HepG2 (cell line): ENCODE data around the gene CCDC57. TPM values are rescaled to one million over a fixed set of nuclear protein-coding genes. Genes with fewer than 3 reads are reported as not detected.

Experiments
- ATAC-seq: fragments of 200-7000 bp; cut with Tn5 transposase; 3 replicates; pipeline ENCODE4 v1.9.1; 2020; ENCODE audit warnings: mild to moderate bottlenecking, moderate library complexity
- BruUV-seq: library from RNA; stranded (reverse); fragments of 400-500 nt; replicated peaks from 2 replicates; lab custom pipeline; 2021; lab: Mats Ljungman, UMichigan
- CTCF ChIA-PET: fragments of 300-600 bp; formaldehyde crosslinking; extraction: SDS; loops from one replicate; lab custom pipeline; 2021; ENCODE audit warnings: low total read pairs, inconsistent platforms, low intra/inter-chr PET ratio; lab: Yijun Ruan, JAX
- POLR2A ChIA-PET: fragments of 350-600 bp; sonication (Branson Sonifier 250); formaldehyde crosslinking; loops from one replicate; lab custom pipeline; 2020; ENCODE audit warnings: antibody characterized with exemption, inconsistent platforms; lab: Yijun Ruan, JAX
- DNase-seq: peaks from one replicate; pipeline ENCODE4 v3.0.0-alpha.2; 2015; ENCODE audit warnings: low spot score
- FAIRE-seq: peaks from 3 replicates; lab custom pipeline; 2011; peaks lifted over from hg19 to GRCh38; lab: Jason Lieb, UNC
- H2AFZ ChIP-seq: one replicate; pipeline ENCODE4 v1.6.1; 2011; ENCODE audit warnings: low read length, inconsistent platforms
- H3K27ac ChIP-seq: fragments of 300-600 bp; 3 replicates; pipeline ENCODE4 v1.8.0; 2011; ENCODE audit warnings: mixed run types, mild to moderate bottlenecking, mixed read lengths, low read length, inconsistent platforms; ENCODE audit not compliant: insufficient read depth; ENCODE audit errors: extremely low read length
- H3K27me3 ChIP-seq, 2 experiments: fragments of 200-600 bp in 1 of 2; 2 replicates in 1 of 2; 3 replicates in 1 of 2; pipeline versions ENCODE4 v1.6.0 to v1.8.0; 2011; ENCODE audit warnings: low read length in 2 of 2, mild to moderate bottlenecking in 2 of 2, moderate library complexity in 2 of 2, inconsistent platforms in 1 of 2; ENCODE audit not compliant: insufficient read depth in 2 of 2, control insufficient read depth in 1 of 2
- H3K36me3 ChIP-seq, 2 experiments: fragments of 200-600 bp in 1 of 2; replicated peaks in 1 of 2; 2 replicates in 1 of 2; 3 replicates in 1 of 2; pipeline versions ENCODE4 v1.5.1 to v1.8.0; 2011; ENCODE audit warnings: low read length in 2 of 2, inconsistent platforms in 1 of 2; ENCODE audit not compliant: insufficient read depth in 2 of 2, control insufficient read depth in 1 of 2
- H3K4me1 ChIP-seq: 2 replicates; pipeline ENCODE4 v1.5.1; 2012; ENCODE audit warnings: low read length, inconsistent platforms; ENCODE audit not compliant: insufficient read depth
- H3K4me2 ChIP-seq: 2 replicates; pipeline ENCODE4 v1.6.0; 2011; ENCODE audit warnings: low read depth, low read length, inconsistent platforms
- H3K4me3 ChIP-seq, 3 experiments: fragments of 200-600 bp in 1 of 3; sonication (generic), shearing (Covaris generic) in 1 of 3; replicated peaks in 1 of 3; 2 replicates each; pipeline ENCODE4 v1.5.1; 2011 to 2016; ENCODE audit warnings: low read length in 3 of 3, inconsistent platforms in 2 of 3, low read depth in 2 of 3, mild to moderate bottlenecking in 2 of 3, control low read depth in 1 of 3, mixed read lengths in 1 of 3; ENCODE audit not compliant: insufficient read depth in 1 of 3
- H3K79me2 ChIP-seq: one replicate; pipeline ENCODE4 v1.6.1; 2011; ENCODE audit warnings: low read length, inconsistent platforms; ENCODE audit not compliant: insufficient read depth
- H3K9ac ChIP-seq: 2 replicates; pipeline ENCODE4 v1.6.0; 2011; ENCODE audit warnings: mild to moderate bottlenecking, low read depth, low read length, inconsistent platforms; ENCODE audit not compliant: insufficient read depth
- H3K9me3 ChIP-seq: 2 replicates; pipeline ENCODE4 v1.5.1; 2012; ENCODE audit warnings: mild to moderate bottlenecking, low read length
- H4K20me1 ChIP-seq: 2 replicates; pipeline ENCODE4 v1.6.0; 2011; ENCODE audit warnings: inconsistent platforms, mild to moderate bottlenecking, low read length, moderate library complexity; ENCODE audit not compliant: insufficient read depth
- AGO2 ChIP-seq: fragments of 200-400 bp; formaldehyde crosslinking; optimal IDR thresholded peaks from 2 replicates; pipeline ENCODE3; 2017; ENCODE audit warnings: mild to moderate bottlenecking, low read depth, low read length, moderate library complexity
- AKAP8 ChIP-seq: sonication (generic); formaldehyde crosslinking; IDR thresholded peaks from 2 replicates; pipeline ENCODE4 v1.5.1; 2020; ENCODE audit warnings: mild to moderate bottlenecking, missing genetic modification reagents
- CTCF ChIP-seq: sonication (generic); formaldehyde crosslinking; IDR thresholded peaks from 2 replicates; pipeline ENCODE4 v1.5.0; 2020; ENCODE audit warnings: mild to moderate bottlenecking, missing genetic modification reagents, moderate library complexity
- DNMT1 ChIP-seq: sonication (generic); formaldehyde crosslinking; IDR thresholded peaks from 2 replicates; pipeline ENCODE4 v1.5.1; 2020; ENCODE audit warnings: mild to moderate bottlenecking, missing genetic modification reagents
- HNRNPLL ChIP-seq: fragments of 200-400 bp; formaldehyde crosslinking; IDR thresholded peaks from 2 replicates; pipeline ENCODE4 v1.6.1; 2017; ENCODE audit warnings: mild to moderate bottlenecking, low read depth, low read length; ENCODE audit not compliant: poor library complexity, severe bottlenecking
- KDM3A ChIP-seq: IDR thresholded peaks from 2 replicates; pipeline ENCODE4 v1.6.1; 2018; ENCODE audit warnings: low read depth, missing compliant biosample characterization
- MAF1 ChIP-seq: sonication (generic); formaldehyde crosslinking; IDR thresholded peaks from 2 replicates; pipeline ENCODE4 v1.5.0; 2020; ENCODE audit warnings: missing genetic modification reagents, borderline replicate concordance
- MATR3 ChIP-seq: sonication (generic); formaldehyde crosslinking; IDR thresholded peaks from 2 replicates; pipeline ENCODE4 v1.4.0; 2020; ENCODE audit warnings: missing genetic modification reagents
- MAZ ChIP-seq, 2 experiments: sonication (generic) in 1 of 2; formaldehyde crosslinking in 1 of 2; IDR thresholded peaks; 2 replicates each; pipeline versions ENCODE4 v1.5.0 to v1.6.1; 2012 to 2020; ENCODE audit warnings: low read depth in 2 of 2, mild to moderate bottlenecking in 2 of 2, borderline replicate concordance in 1 of 2, improper control_type of control experiment in 1 of 2, low read length in 1 of 2, missing genetic modification reagents in 1 of 2, moderate library complexity in 1 of 2
- MED13 ChIP-seq: sonication (generic); formaldehyde crosslinking; IDR thresholded peaks from 2 replicates; pipeline ENCODE4 v1.5.0; 2020; ENCODE audit warnings: missing genetic modification reagents
- NONO ChIP-seq, 2 experiments: fragments of 450-650 bp in 1 of 2; sonication (generic) in 1 of 2; formaldehyde crosslinking in 1 of 2; IDR thresholded peaks in 1 of 2; conservative IDR thresholded peaks in 1 of 2; 2 replicates each; pipeline versions ENCODE4 v1.6.1 to v1.8.0; 2017 to 2022; ENCODE audit warnings: mild to moderate bottlenecking in 1 of 2, missing genetic modification reagents in 1 of 2, moderate library complexity in 1 of 2
- PCBP1 ChIP-seq: fragments of 200-400 bp; formaldehyde crosslinking; IDR thresholded peaks from 2 replicates; pipeline ENCODE4 v1.6.1; 2017; ENCODE audit warnings: mild to moderate bottlenecking, low read depth, low read length, borderline replicate concordance
- POLR2G ChIP-seq: fragments of 200-400 bp; formaldehyde crosslinking; IDR thresholded peaks from 2 replicates; pipeline ENCODE4 v1.6.1; 2018; ENCODE audit warnings: mild to moderate bottlenecking, low read depth, low read length, moderate library complexity
- RBFOX2 ChIP-seq: fragments of 200-400 bp; formaldehyde crosslinking; IDR thresholded peaks from 2 replicates; pipeline ENCODE4 v1.6.1; 2017; ENCODE audit warnings: low read depth, mild to moderate bottlenecking, low read length
- RBM39 ChIP-seq: fragments of 200-400 bp; formaldehyde crosslinking; IDR thresholded peaks from one replicate; pipeline ENCODE4 v1.6.1; 2018; ENCODE audit warnings: antibody characterized with exemption, mild to moderate bottlenecking, low read depth, low read length; ENCODE audit not compliant: poor library complexity, severe bottlenecking
- RXRA ChIP-seq: sonication (generic); formaldehyde crosslinking; IDR thresholded peaks from 2 replicates; pipeline ENCODE4 v1.5.1; 2020; ENCODE audit warnings: missing genetic modification reagents
- SP2 ChIP-seq: sonication (generic); formaldehyde crosslinking; IDR thresholded peaks from 2 replicates; pipeline ENCODE4 v1.5.1; 2020; ENCODE audit warnings: mild to moderate bottlenecking, missing genetic modification reagents
- ZBTB38 ChIP-seq: sonication (generic); formaldehyde crosslinking; IDR thresholded peaks from 2 replicates; pipeline ENCODE4 v1.5.1; 2020; ENCODE audit warnings: mild to moderate bottlenecking, missing genetic modification reagents
- ZFP36L2 ChIP-seq: sonication (generic); formaldehyde crosslinking; IDR thresholded peaks from 2 replicates; pipeline ENCODE4 v1.4.0; 2020; ENCODE audit warnings: missing genetic modification reagents
- ZNF253 ChIP-seq: sonication (generic); formaldehyde crosslinking; IDR thresholded peaks from 2 replicates; pipeline ENCODE4 v1.8.0; 2022; ENCODE audit warnings: mild to moderate bottlenecking, missing genetic modification reagents, borderline replicate concordance
- ZNF501 ChIP-seq: sonication (generic); formaldehyde crosslinking; IDR thresholded peaks from 2 replicates; pipeline ENCODE4 v1.5.1; 2020; ENCODE audit warnings: mild to moderate bottlenecking, moderate library complexity, missing genetic modification reagents
- ZSCAN29 ChIP-seq: sonication (generic); formaldehyde crosslinking; conservative IDR thresholded peaks from 2 replicates; pipeline ENCODE4 v1.4.0; 2020; ENCODE audit warnings: mild to moderate bottlenecking, missing genetic modification reagents
- WGBS: methylation state at CpG from one replicate; pipeline ENCODE4 v1.1.6; 2017; ENCODE audit warnings: low lambda C conversion rate; 5-methylcytosine and 5-hydroxymethylcytosine counted together
- in situ Hi-C: cut with HindIII; loops from 2 replicates; pipeline ENCODE4 v1.10.0; 2017; ENCODE audit warnings: low pct_unique_long_range_greater_than_20kb; ENCODE audit not compliant: extremely low pct_ligation_motif_present
- intact Hi-C: fragments of 100-400 bp; cut with micrococcal nuclease; formaldehyde crosslinking; loops from one replicate; pipeline ENCODE4 v1.10.0; 2022; ENCODE audit not compliant: unreplicated experiment
- polyA plus RNA-seq, 8 experiments: library from polyadenylated mRNA; depleted of rRNA in 3 of 8; stranded (reverse) in 7 of 8; unstranded in 1 of 8; fragments of >200 nt; fragmentation: Illumina TruSeq in 4 of 8; extraction: Trizol in 4 of 8; gene quantifications; 2 replicates each; pipeline versions ENCODE4 v1.2.1 to v1.2.3, GENCODE V29; 2011 to 2016; ENCODE audit warnings: low read depth in 4 of 8, missing spikeins in 1 of 8, mixed read lengths in 1 of 8; ENCODE audit not compliant: insufficient read depth in 1 of 8
- total RNA-seq, 5 experiments: library from RNA; depleted of rRNA; stranded (reverse); fragments of >200 nt; fragmentation: Illumina TruSeq; extraction: Trizol; gene quantifications; 2 replicates each; pipeline ENCODE4 v1.2.3, GENCODE V29; 2016; ENCODE audit warnings: low read depth in 1 of 5

Gene CCDC57
- total and polyA plus RNA-seq, 2 of the 13 experiments (the other 11 are each of a cell fraction or from before 2014, with no cell fraction given) = 59.3 to 59.9 TPM

- peaks cover 74% of the 10 kb centered on the region for H4K20me1 ChIP-seq
- TF ChIP-seq ZSCAN29 (CRISPR knock-in tag) = no peak
- TF ChIP-seq PCBP1 = 0 out of 2 replicates have a peak, but pooled peaks have one; percentile 41
- peak; percentile 35; the same call in 1 of the 2 replicates for TF ChIP-seq MATR3 (CRISPR knock-in tag)
- TF ChIP-seq MAZ (IDR thresholded peaks at IDR 0.05; ENCODE audit: borderline replicate concordance, low read depth, low read length) = no peak
- TF ChIP-seq MAZ (CRISPR knock-in tag; IDR thresholded peaks at IDR 0.05; ENCODE audit: low read depth) = no peak
- no peak for TF ChIP-seq ZNF253
- 0 out of 2 replicates have a peak, but pooled peaks have one; percentile 42 for TF ChIP-seq DNMT1 (CRISPR knock-in tag)
- TF ChIP-seq POLR2G = 0 out of 2 replicates have a peak, but pooled peaks have one; percentile 31
- TF ChIP-seq AKAP8 (CRISPR knock-in tag) = 0 out of 2 replicates have a peak, but pooled peaks have one; percentile 46
- no peak for TF ChIP-seq MAF1 (CRISPR knock-in tag)
- no peak for TF ChIP-seq ZFP36L2 (CRISPR knock-in tag)
- peak; percentile 34; the same call in 1 of the 2 replicates for TF ChIP-seq ZNF501 (CRISPR knock-in tag)
- 0 out of 2 replicates have a peak, but pooled peaks have one; percentile 2 for TF ChIP-seq CTCF (CRISPR knock-in tag)
- TF ChIP-seq MED13 = no peak
- 0 out of 2 replicates have a peak, but pooled peaks have one; percentile 20 for TF ChIP-seq ZBTB38 (CRISPR knock-in tag)
- 0 out of 2 replicates have a peak, but pooled peaks have one; percentile 18 for TF ChIP-seq KDM3A (CRISPR knock-in tag)
- TF ChIP-seq RBM39 = peak; percentile 14
- TF ChIP-seq SP2 (CRISPR knock-in tag) = peak; percentile 33; the same call in 1 of the 2 replicates
- peak; percentile 91 for TF ChIP-seq AGO2
- TF ChIP-seq NONO (IDR thresholded peaks at IDR 0.05) = no peak
- 0 out of 2 replicates have a peak, but pooled peaks have one; percentile 27 for TF ChIP-seq NONO (CRISPR knock-in tag; conservative IDR thresholded peaks at IDR 0.05)
- peak; percentile 85 for TF ChIP-seq RBFOX2
- peak; percentile 17; the same call in 1 of the 2 replicates for TF ChIP-seq RXRA (CRISPR knock-in tag)
- peak; percentile 17 for TF ChIP-seq HNRNPLL
Measured at GRCh38 chr17:82092995-82093751, 119.5 kb downstream of the CCDC57 start.

More at GRCh38 chr17:82092995-82093751, 119.5 kb downstream of the CCDC57 start:
- Histone ChIP-seq H3K4me2 (no peak overlapping the region), H2AFZ (no peak overlapping the region), H3K27ac (peak overlapping the region; percentile 23), H3K9ac (no peak overlapping the region), H3K4me3 (peak overlapping the region in 1 of 3 experiments; percentile 5; a peak in 1 of 6 replicates), H3K79me2 (peaks cover 63% of the 10 kb centered on the region), H3K36me3 (peaks cover 61 to 77% of the 10 kb centered on the region in 2 experiments), H3K9me3 (no peaks in the 10 kb centered on the region), H3K27me3 (no peaks in the 10 kb centered on the region; a peak in 1 of 5 replicates), H3K4me1 (peaks cover 36% of the 10 kb centered on the region)
- BruUV-seq = no TSS peak
- FAIRE-seq = no peak
- intact Hi-C loops = loop anchor here (10.0 kb wide), 1 partner anchor 118 kb away; the partner anchor contains the start of gene ASPSCR1
- CTCF ChIA-PET = no interaction called here
- WGBS = 96% methylated on average over 17 of the region's 40 CpGs
- no peak for ATAC-seq
- in situ Hi-C loops = no loop called here
- no peak for DNase-seq
- POLR2A ChIA-PET = no interaction called here
